OCI-LY7 (cell line): ENCODE results near the gene ZNF277. TPM values are rescaled to one million over a fixed set of nuclear protein-coding genes. Genes with fewer than 3 reads are reported as not detected.

Experiments
- BruUV-seq: library from RNA; stranded (reverse); fragments of 400-500 nt; replicated peaks from 2 replicates; lab custom pipeline; 2021; lab: Mats Ljungman, UMichigan
- CTCF ChIA-PET: fragments of 300-600 bp; sonication (Branson Sonifier 250); formaldehyde crosslinking; loops from one replicate; lab custom pipeline; 2022; ENCODE audit warnings: antibody characterized with exemption; ENCODE audit not compliant: unreplicated experiment; lab: Charles Lee
- POLR2A ChIA-PET: fragments of 300-600 bp; sonication (Branson Sonifier 250); formaldehyde crosslinking; loops from one replicate; lab custom pipeline; 2022; ENCODE audit warnings: antibody characterized with exemption; lab: Charles Lee
- DNase-seq: peaks from one replicate; pipeline ENCODE4 v3.0.0-alpha.2; 2015; ENCODE audit warnings: low spot score
- H2AFZ ChIP-seq: fragments of 200-600 bp; sonication (generic), shearing (Covaris generic); 2 replicates; pipeline ENCODE4 v1.6.1; 2014; ENCODE audit warnings: mild to moderate bottlenecking, antibody characterized with exemption, low read length, moderate library complexity
- H3K27ac ChIP-seq: fragments of 200-600 bp; sonication (generic); 2 replicates; pipeline ENCODE4 v1.5.1; 2014; ENCODE audit warnings: mixed run types, low read depth, mild to moderate bottlenecking, moderate library complexity, low read length, inconsistent platforms; ENCODE audit not compliant: poor library complexity, severe bottlenecking
- H3K36me3 ChIP-seq: fragments of 200-600 bp; sonication (generic); 2 replicates; pipeline ENCODE4 v1.6.1; 2014; ENCODE audit warnings: mild to moderate bottlenecking, antibody characterized with exemption, low read length, moderate library complexity, mixed read lengths; ENCODE audit not compliant: insufficient read depth
- H3K4me1 ChIP-seq: fragments of 200-600 bp; sonication (generic); 2 replicates; pipeline ENCODE4 v1.5.1; 2014; ENCODE audit warnings: mild to moderate bottlenecking, low read length; ENCODE audit not compliant: insufficient read depth, poor library complexity, severe bottlenecking
- H3K4me2 ChIP-seq: fragments of 200-600 bp; sonication (generic); 2 replicates; pipeline ENCODE4 v1.6.1; 2014; ENCODE audit warnings: mild to moderate bottlenecking, low read length
- H3K4me3 ChIP-seq: fragments of 200-600 bp; sonication (generic); 2 replicates; pipeline ENCODE4 v1.5.1; 2014; ENCODE audit warnings: mild to moderate bottlenecking, low read depth, low read length; ENCODE audit not compliant: poor library complexity, severe bottlenecking
- H3K79me2 ChIP-seq: fragments of 200-600 bp; sonication (generic); 2 replicates; pipeline ENCODE4 v1.6.1; 2016; ENCODE audit warnings: low read depth, mild to moderate bottlenecking, low read length, moderate library complexity, mixed read lengths; ENCODE audit not compliant: insufficient read depth
- H3K9me2 ChIP-seq: fragments of 200-600 bp; sonication (generic); 2 replicates; pipeline ENCODE4 v1.6.1; 2016; ENCODE audit warnings: mild to moderate bottlenecking, low read length, mixed read lengths; ENCODE audit not compliant: insufficient read depth
- H3K9me3 ChIP-seq: fragments of 200-600 bp; sonication (generic); 2 replicates; pipeline ENCODE4 v1.6.1; 2014; ENCODE audit warnings: mild to moderate bottlenecking, mixed run types, low read length, mixed read lengths
- H4K20me1 ChIP-seq: fragments of 200-600 bp; sonication (generic); 2 replicates; pipeline ENCODE4 v1.6.1; 2014; ENCODE audit warnings: mild to moderate bottlenecking, antibody characterized with exemption, low read length, moderate library complexity, mixed read lengths; ENCODE audit not compliant: insufficient read depth
- CTCF ChIP-seq: fragments of 200-600 bp; sonication (generic); conservative IDR thresholded peaks from 2 replicates; pipeline ENCODE4 v1.5.1; 2014; ENCODE audit warnings: mild to moderate bottlenecking, antibody characterized with exemption, low read length, moderate library complexity, mixed read lengths
- EZH2phosphoT487 ChIP-seq: fragments of 200-600 bp; sonication (generic); IDR thresholded peaks from 2 replicates; pipeline ENCODE4 v1.6.1; 2018; ENCODE audit warnings: low read depth, borderline replicate concordance, mild to moderate bottlenecking, mixed run types, antibody characterized with exemption, low read length, moderate library complexity, mixed read lengths
- intact Hi-C: fragments of 100-400 bp; cut with micrococcal nuclease; formaldehyde crosslinking; loops from one replicate; pipeline ENCODE4 v1.10.0; 2022; ENCODE audit not compliant: unreplicated experiment
- total RNA-seq, 2 experiments: library from RNA; depleted of rRNA in 1 of 2; stranded (reverse); fragments of >200 nt in 1 of 2; shearing (Covaris generic) in 1 of 2; gene quantifications; 2 replicates each; pipeline ENCODE4 v1.2.3, GENCODE V29; 2014 to 2022

ZNF277 gene
- total RNA-seq, 2 experiments from 2014 or later, result 18.1 to 20.5 TPM

- CTCF ChIA-PET, result no interaction called here
- Histone ChIP-seq H3K4me3 (no peak overlapping the region), H3K9me2 (no peaks in the 10 kb centered on the region), H2AFZ (no peak overlapping the region), H3K27ac (no peak overlapping the region), H3K4me1 (no peaks in the 10 kb centered on the region), H3K4me2 (no peak overlapping the region), H3K79me2 (no peaks in the 10 kb centered on the region), H3K36me3 (no peaks in the 10 kb centered on the region), H3K9me3 (no peaks in the 10 kb centered on the region), H4K20me1 (no peaks in the 10 kb centered on the region)
- TF ChIP-seq EZH2phosphoT487, result no peak
- TF ChIP-seq CTCF, result no peak
- POLR2A ChIA-PET, result interaction anchor here (1.0 kb wide), 1 partner anchor 117 kb away, joined by 3 read pairs; no protein-coding TSS in a partner anchor
- no peak for DNase-seq
- no TSS peak for BruUV-seq
- intact Hi-C loops, result no loop called here
Measured at GRCh38 chr7:112283382-112283910, 77.0 kb downstream of the ZNF277 start.

- DNase-seq, result peak; percentile 8
- Histone ChIP-seq H3K27ac (no peak overlapping the region), H3K4me2 (no peak overlapping the region), H3K9me2 (no peaks in the 10 kb centered on the region), H4K20me1 (no peaks in the 10 kb centered on the region), H2AFZ (no peak overlapping the region), H3K4me1 (no peaks in the 10 kb centered on the region), H3K36me3 (no peaks in the 10 kb centered on the region), H3K4me3 (no peak overlapping the region), H3K79me2 (no peaks in the 10 kb centered on the region), H3K9me3 (no peaks in the 10 kb centered on the region)
- POLR2A ChIA-PET, result interaction anchor here (0.5 to 0.8 kb wide), 3 partner anchors 10 to 212 kb away, joined by 3 read pairs; no protein-coding TSS in a partner anchor
- CTCF ChIA-PET, result no interaction called here
- TF ChIP-seq CTCF (no peak), EZH2phosphoT487 (no peak)
- BruUV-seq, result no TSS peak
- intact Hi-C loops, result no loop called here
Measured at GRCh38 chr7:112286250-112287086, 80.0 kb downstream of the ZNF277 start.
